Stimulated activated CD4-positive, alpha-beta T cell treated with anti-CD3 and anti-CD28 coated beads, Interleukin-4, amount 100 ng/mL, for 48 hours (primary cell): ENCODE results near the gene PSMC3.

Experiments
- DNase-seq, 2 donors: peaks; one replicate each; pipeline ENCODE4 v3.0.0-alpha.2; 2020; ENCODE audit warnings: low read depth in 2 of 2

The PSMC3 gene

DNA sequence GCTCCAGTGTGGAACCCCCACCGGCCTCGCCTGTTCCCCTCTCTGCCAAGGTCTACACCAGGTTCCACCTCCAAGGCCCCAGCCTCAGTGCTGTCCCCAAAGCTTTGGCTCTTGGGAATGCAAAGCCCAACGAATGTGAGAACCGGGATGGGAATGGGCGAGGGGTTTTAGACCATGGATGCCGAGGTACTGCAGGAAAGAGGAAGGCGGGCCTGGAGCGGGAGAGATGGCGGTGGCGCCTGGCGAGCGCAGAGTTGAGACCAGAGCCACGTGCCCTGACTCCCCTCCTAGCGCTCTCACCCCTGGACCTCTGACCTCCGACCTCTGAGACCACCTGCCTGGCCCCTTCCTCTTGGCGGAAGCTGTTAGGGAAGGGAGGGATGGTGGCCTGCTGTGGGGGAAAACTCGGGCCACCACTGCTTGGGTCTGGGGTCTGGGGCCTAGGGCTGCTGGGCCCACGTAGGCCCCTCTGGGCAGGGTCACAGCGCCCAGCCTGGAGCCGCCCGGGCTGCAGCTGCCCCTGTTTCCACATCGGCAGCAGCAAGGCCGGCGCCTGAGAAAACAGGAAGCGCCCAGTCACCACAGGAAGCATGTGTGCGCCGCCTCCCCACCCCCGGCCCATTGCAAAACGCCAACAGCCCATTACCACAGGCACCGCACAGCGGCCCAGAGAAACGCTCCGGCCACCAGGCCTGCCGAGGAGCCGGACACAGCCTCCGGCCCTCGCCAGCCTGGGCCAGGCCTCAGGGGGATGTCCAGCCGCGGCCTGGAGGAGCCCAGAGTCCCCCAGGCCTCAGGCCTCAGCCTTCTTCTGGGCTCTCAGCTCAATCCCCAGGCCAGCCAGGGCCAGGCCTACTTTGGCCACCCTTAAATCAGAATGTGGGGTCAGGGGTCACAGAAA, 31.7 kb downstream of the PSMC3 start:
- DNase-seq = peak; percentile 33 to 40

- no peak for DNase-seq
Observed at GRCh38 chr11:47394050-47394321, 32.3 kb downstream of the PSMC3 start.

- no peak for DNase-seq
Observed at GRCh38 chr11:47393163-47394049, 32.8 kb downstream of the PSMC3 start.

DNA sequence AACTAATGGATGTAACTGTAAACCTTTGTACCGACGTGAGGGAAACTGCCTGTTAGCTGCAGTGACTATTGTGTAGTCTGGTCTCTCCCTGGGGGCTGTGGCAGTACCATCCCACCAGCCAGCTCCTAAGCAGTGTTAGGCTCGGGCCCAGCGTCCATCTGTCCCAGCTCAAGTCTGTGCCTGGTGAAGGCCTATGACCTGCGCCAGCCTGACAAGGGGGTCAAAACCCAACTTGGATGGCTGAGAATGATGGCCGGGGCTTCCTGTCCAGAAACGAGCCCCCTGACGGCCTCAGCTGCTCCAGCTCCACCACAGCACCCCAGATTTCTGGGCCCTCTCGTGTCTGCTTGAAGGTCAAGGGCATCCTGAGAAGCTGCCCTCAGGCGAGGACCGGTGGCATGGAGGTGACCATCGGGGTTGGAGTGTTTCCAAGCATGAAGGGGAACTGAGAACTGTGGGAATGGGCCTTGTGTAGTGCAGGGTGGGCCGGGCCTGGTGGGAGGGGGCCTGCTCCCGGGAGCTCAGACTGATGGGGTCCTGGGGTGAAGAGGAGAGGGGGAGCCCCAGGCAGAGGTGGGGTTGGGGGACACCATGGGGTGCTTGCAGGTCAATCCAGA, 33.6 kb downstream of the PSMC3 start:
- no peak for DNase-seq

DNA sequence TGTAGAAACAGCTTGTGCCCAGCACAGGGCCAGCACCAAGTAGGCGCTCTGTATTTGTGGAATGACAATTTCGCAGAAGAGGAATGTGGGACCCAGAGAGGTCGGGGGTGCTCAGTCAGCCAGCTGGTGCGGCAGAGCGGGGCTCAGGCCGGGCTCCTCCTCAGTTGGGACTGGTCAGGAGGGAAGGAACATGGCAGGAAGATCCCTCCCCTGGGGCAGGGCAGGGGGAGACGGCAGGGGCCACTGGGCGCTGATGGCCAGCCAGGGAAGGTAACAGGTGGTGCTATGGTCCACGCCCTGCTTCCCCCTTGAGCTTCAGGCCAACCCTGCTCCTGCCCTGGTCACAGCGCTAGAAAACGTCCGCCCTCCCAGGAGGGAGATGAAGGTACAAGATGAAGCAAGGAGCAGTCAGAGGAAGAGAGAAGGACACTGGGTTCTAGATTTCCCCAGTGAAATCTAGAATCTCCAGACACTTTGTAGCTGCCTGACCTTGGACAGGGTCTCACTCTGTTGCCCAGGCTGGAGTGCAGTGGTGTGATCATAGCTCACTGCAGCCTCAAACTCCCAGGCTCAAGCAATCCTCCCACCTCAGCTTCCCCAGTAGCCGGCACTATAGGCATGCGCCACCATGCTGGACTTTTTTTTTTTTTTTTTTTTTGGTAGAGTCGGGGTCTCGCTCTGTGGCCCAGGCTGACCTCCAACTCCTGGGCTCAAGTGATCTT, 34.4 kb downstream of the PSMC3 start:
- DNase-seq = no peak

DNA sequence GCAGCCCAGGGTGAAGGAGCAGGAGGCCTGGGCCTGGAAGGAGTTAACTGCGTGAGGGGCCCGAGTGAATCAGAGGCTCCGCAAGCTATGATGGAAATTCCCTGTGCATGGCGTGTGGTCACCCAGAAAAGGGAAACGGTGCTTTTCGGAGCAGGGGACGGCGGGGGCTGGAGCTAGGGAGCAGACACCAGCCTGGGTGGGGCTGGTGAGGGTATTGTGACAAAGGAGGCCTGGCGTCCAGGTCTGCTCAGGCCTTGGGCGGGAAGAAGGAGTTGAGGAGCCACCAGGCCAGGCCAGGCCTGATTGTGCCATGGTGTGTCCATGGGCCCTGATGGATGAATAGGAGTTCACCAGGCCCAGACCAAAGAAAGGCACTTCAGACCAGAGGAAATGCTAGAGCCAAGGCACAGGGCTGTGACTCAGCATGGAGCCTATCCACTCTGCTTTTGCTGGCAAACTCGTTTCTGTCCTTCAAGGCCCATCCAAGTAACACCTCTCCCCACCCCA, 35.1 kb downstream of the PSMC3 start:
- DNase-seq = no peak

DNA sequence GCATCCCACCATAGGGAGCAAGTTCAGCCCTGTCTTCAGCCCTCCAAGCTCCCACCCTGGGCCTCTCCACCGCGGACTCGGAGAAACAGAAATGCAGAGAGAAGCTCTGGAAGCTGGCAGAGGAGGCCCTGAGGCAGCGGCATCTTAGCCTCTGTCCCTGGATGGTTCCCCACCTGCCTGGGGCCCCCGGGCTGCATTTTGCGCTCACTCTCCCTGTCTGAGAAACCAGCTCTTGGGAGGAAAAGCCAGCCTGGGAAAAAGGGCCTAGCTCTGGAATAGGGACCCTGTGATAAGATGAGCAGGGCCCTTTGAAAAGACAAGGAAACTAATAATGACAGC, 35.8 kb downstream of the PSMC3 start:
- DNase-seq = no peak

GRCh38 chr11:47389577-47390421, 36.4 kb downstream of the PSMC3 start:
- DNase-seq = no peak

GRCh38 chr11:47388697-47389576, 37.3 kb downstream of the PSMC3 start:
- DNase-seq = no peak

DNA sequence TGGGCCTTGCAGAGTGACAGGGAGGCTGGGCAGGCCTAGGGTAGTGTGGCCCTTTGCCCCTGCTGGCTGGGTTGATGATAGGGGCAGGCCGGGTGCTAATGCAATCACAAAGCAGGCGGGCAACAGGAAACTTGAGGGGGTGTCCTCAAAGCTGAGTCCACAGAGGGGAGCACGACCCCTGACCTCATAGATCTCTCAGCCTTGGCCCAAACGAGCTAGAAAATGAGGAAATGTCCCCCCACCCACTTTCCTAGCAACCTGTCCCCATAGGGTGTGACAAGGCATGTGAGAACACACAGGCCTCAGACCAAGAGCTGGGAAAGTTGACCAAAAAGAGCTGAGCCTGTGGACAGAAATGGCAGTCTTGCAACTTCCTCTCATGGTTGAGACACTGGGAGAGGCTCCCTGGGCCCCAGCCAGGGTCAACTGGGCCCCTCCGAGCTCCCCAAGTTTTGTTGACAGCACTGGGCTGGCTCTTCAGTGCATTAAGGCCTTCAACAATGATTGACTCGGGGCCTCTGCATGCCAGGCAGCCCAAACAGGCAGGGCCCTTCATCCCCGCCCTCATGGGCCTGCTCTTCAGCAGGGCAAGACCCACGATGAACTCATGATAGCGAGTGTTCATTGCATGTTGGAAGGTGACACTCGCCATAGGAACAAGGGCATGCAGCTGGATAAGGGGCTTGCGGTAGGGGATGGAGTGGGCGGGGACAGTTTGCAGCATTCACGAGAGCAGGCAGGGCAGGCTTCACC, 38.1 kb downstream of the PSMC3 start:
- DNase-seq = no peak

- DNase-seq = no peak
Observed at GRCh38 chr11:47384498-47384897, 41.7 kb downstream of the PSMC3 start.

DNA sequence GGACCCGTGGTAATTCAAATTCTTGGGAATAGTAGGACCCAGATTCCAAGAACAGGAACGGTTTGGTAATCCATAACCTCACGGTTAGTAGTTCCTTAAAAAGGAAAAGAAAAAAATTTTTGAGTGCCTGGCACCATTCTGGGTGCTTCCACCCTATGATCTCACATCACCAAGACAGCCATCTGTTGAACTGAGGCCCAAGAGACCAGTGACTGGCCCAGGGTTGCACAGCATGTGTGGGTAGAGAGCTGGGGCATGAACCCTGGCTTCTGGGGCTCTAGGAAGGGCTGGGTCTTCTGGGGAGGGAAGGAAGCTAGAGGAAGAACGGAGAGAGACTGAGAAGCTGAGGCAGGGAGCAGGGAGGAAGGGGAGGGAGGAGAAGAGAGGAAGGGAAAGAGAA, 43.2 kb downstream of the PSMC3 start:
- DNase-seq = no peak

- no peak for DNase-seq
Observed at GRCh38 chr11:47380078-47380477, 46.2 kb downstream of the PSMC3 start.

- DNase-seq = no peak
Observed at GRCh38 chr11:47379317-47379716, 46.9 kb downstream of the PSMC3 start.

DNA sequence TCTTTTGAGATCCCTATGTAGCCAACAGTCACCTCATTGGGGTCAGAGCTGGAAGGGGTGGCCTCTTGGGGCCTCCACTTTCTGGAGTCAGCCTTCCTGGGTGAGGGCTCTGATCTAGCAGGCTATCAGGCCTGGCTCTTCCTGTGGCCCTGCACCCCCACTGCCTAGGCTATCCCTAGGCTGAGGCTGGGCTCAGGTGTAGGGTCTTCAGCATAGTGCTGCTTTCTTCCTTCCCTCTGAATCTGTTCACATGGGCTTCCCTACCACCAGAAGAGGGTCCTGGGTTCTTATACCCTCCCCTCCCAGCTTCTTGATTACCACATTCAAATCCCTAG, 47.4 kb downstream of the PSMC3 start:
- no peak for DNase-seq

DNA sequence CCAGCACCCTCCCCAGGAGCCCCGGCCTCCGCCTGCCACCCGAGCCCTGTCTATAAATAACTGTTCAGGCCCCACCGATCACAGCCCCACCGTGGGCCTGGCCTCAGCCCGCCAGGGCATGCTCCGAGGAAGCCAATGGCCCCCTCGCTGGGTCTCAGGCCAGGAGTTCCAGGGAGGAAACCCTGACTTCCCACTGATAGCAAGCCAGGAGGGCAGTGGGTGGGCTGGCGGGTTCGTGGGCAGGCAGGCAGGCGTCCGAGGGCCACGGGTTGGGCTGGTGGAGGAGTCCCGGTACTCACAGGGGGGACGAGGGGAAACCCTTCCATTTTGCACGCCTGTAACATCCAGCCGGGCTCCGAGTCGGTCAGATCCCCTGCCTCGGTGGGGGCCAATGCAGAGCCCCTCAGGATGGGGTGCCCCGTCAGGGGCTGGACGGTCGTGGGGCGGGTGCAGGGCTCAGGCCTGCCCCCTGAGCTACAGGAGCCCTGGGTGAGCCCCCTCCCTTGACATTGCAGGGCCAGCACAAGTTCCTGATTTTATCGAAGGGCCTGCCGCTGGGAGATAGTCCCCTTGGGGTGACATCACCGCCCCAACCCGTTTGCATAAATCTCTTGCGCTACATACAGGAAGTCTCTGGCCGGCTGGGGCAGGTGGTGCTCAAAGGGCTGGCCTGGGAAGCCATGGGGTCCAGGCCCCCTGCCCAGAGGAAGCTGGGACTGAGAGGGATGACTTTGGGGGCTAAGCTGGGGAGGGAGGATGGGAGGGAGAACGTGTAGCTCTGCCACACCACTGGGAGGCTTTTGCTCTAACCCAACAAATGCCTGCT, 48.0 kb downstream of the PSMC3 start, which contains the start of gene SPI1:
TSS of gene SPI1 (minus strand) at position 538 of the 826 bp plus-strand sequence. CDS start at position 344, 194 bp downstream.
- DNase-seq = no peak

DNA sequence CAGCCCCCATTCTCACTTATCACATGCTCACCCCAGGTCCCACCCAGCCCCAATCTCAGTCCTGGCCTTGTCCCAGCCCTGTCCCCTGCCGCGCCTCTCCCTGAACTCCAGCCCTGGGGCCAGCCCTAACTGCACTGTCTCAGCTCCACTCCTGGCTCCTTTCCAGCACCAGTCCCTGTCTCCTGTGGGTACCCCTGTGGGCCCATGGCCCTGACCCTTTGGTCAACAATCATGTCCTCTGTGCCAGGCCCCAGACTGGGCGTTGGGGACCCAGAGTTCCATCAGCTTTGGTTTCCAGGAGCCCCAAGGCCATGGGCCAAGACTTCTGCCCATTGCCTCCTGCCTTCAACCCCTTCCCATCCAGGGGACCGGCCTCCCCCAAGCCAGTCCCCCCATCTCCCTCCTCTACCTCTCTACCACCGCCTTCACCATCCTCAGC, 48.6 kb downstream of the PSMC3 start:
- DNase-seq = no peak
